Ascending aorta (tissue), 2 donors: Measurements from ENCODE around the gene UQCRC1. TPM values are rescaled to one million over a fixed set of nuclear protein-coding genes. Genes with fewer than 3 reads are reported as not detected.

ENCODE experiments used
- DNase-seq, 2 donors: peaks; one replicate each; pipeline ENCODE4 v3.0.0-alpha.2; 2019; ENCODE audit warnings: low spot score in 2 of 2
- H3K27ac ChIP-seq, 2 donors: fragments of 200-600 bp; sonication (generic); one replicate each; pipeline ENCODE4 v1.5.1; 2016 to 2017; ENCODE audit warnings: mild to moderate bottlenecking in 1 of 2
- H3K27me3 ChIP-seq: fragments of 200-600 bp; sonication (generic); one replicate; pipeline ENCODE4 v1.5.1; 2017
- H3K36me3 ChIP-seq, 2 donors: fragments of 200-600 bp; sonication (generic); one replicate each; pipeline ENCODE4 v1.5.1; 2016
- H3K4me1 ChIP-seq, 2 donors: fragments of 200-600 bp; sonication (generic); one replicate each; pipeline ENCODE4 v1.5.1; 2016 to 2017; ENCODE audit warnings: mild to moderate bottlenecking in 1 of 2
- H3K4me3 ChIP-seq, 2 donors: fragments of 200-600 bp; sonication (generic); one replicate each; pipeline ENCODE4 v1.5.1; 2016 to 2017; ENCODE audit warnings: mild to moderate bottlenecking in 1 of 2
- H3K9me3 ChIP-seq, 2 donors: fragments of 200-600 bp; sonication (generic); one replicate each; pipeline ENCODE4 v1.5.1; 2016
- CTCF ChIP-seq, 3 experiments: fragments of 200-600 bp in 2 of 3; fragments of 450-650 bp in 1 of 3; sonication (generic) in 2 of 3; IDR thresholded peaks; one replicate each; pipeline ENCODE4 v1.5.1; 2016 to 2019; ENCODE audit warnings: antibody characterized with exemption in 3 of 3, mild to moderate bottlenecking in 1 of 3, moderate library complexity in 1 of 3
- intact Hi-C: fragments of 100-400 bp; cut with DNase I; formaldehyde crosslinking; loops from one replicate; pipeline ENCODE4 v1.15.1; 2023
- total RNA-seq: library from RNA; depleted of rRNA; stranded (reverse); fragments of >200 nt; gene quantifications from one replicate; pipeline ENCODE4 v1.1.0, GENCODE V29; 2016

Gene UQCRC1
- total RNA-seq, 1 donor from 2014 or later, result 193 TPM

GRCh38 chr3:48565591-48566400 lies 43.6 kb downstream of the UQCRC1 start:
- H3K36me3 ChIP-seq, result no peaks in the 10 kb centered on the region
- intact Hi-C loops, result no loop called here
- no peak for TF ChIP-seq CTCF (IDR thresholded peaks at IDR 0.05)
- no peaks in the 10 kb centered on the region for H3K27me3 ChIP-seq
- no peak for DNase-seq
- no peaks in the 10 kb centered on the region for H3K9me3 ChIP-seq
- H3K4me1 ChIP-seq, result peaks cover 0 to 4% of the 10 kb centered on the region in 2 donors
- no peak overlapping the region for H3K4me3 ChIP-seq
- no peak overlapping the region for H3K27ac ChIP-seq

GRCh38 chr3:48565186-48565585 lies 44.3 kb downstream of the UQCRC1 start:
- no peak overlapping the region for H3K27ac ChIP-seq
- H3K27me3 ChIP-seq, result no peaks in the 10 kb centered on the region
- DNase-seq, result no peak
- H3K9me3 ChIP-seq, result no peaks in the 10 kb centered on the region
- intact Hi-C loops, result no loop called here
- peaks cover 4 to 11% of the 10 kb centered on the region in 2 donors for H3K4me1 ChIP-seq
- no peak overlapping the region for H3K4me3 ChIP-seq
- TF ChIP-seq CTCF (IDR thresholded peaks at IDR 0.05), result no peak
- no peaks in the 10 kb centered on the region for H3K36me3 ChIP-seq

- DNase-seq, result no peak
- no peak for TF ChIP-seq CTCF (IDR thresholded peaks at IDR 0.05)
- intact Hi-C loops, result no loop called here
- no peak overlapping the region for H3K27ac ChIP-seq
- no peaks in the 10 kb centered on the region for H3K9me3 ChIP-seq
- peaks cover 8 to 15% of the 10 kb centered on the region in 2 donors for H3K4me1 ChIP-seq
- H3K4me3 ChIP-seq, result no peak overlapping the region
- no peaks in the 10 kb centered on the region for H3K27me3 ChIP-seq
- H3K36me3 ChIP-seq, result no peaks in the 10 kb centered on the region
Measured at GRCh38 chr3:48564667-48565066, 44.8 kb downstream of the UQCRC1 start.

GRCh38 chr3:48564022-48564421 lies 45.4 kb downstream of the UQCRC1 start:
- Histone ChIP-seq H3K9me3 (no peaks in the 10 kb centered on the region), H3K27me3 (no peaks in the 10 kb centered on the region), H3K4me3 (no peak overlapping the region), H3K27ac (peak overlapping the region in 1 of 2 donors; percentile 49), H3K4me1 (peaks cover 8 to 21% of the 10 kb centered on the region in 2 donors), H3K36me3 (no peaks in the 10 kb centered on the region)
- no peak for TF ChIP-seq CTCF (IDR thresholded peaks at IDR 0.05)
- DNase-seq, result peak; percentile 46 to 77
- intact Hi-C loops, result no loop called here

- TF ChIP-seq CTCF (IDR thresholded peaks at IDR 0.05), result no peak
- Histone ChIP-seq H3K36me3 (no peaks in the 10 kb centered on the region), H3K4me1 (peaks cover 8 to 21% of the 10 kb centered on the region in 2 donors), H3K9me3 (no peaks in the 10 kb centered on the region), H3K4me3 (no peak within 1 kb of the TSS), H3K27ac (peak within 1 kb of the TSS in 1 of 2 donors; percentile 49), H3K27me3 (no peaks in the 10 kb centered on the region)
- no peak for DNase-seq
- intact Hi-C loops, result no loop called here
Measured at GRCh38 chr3:48563382-48563918, 46.0 kb downstream of the UQCRC1 start, which contains the start of gene UCN2. UCN2 (minus strand) TSS chr3:48563781; CDS start chr3:48563124, 657 bp downstream.
